ENCODE measurements around the gene RACK1. TPM values are rescaled to one million over a fixed set of nuclear protein-coding genes. Genes with fewer than 3 reads are reported as not detected.
A peak's percentile ranks its signal among the peaks of the same experiment; 100 is the strongest.
"Not testable (repeated sequence)": the region's sequence is repeated elsewhere in the genome, so short reads cannot be mapped to it uniquely, and the experiment has no call there.

The RACK1 gene
- total RNA-seq, 1 donor from 2014 or later, result 1,122 TPM

DNA sequence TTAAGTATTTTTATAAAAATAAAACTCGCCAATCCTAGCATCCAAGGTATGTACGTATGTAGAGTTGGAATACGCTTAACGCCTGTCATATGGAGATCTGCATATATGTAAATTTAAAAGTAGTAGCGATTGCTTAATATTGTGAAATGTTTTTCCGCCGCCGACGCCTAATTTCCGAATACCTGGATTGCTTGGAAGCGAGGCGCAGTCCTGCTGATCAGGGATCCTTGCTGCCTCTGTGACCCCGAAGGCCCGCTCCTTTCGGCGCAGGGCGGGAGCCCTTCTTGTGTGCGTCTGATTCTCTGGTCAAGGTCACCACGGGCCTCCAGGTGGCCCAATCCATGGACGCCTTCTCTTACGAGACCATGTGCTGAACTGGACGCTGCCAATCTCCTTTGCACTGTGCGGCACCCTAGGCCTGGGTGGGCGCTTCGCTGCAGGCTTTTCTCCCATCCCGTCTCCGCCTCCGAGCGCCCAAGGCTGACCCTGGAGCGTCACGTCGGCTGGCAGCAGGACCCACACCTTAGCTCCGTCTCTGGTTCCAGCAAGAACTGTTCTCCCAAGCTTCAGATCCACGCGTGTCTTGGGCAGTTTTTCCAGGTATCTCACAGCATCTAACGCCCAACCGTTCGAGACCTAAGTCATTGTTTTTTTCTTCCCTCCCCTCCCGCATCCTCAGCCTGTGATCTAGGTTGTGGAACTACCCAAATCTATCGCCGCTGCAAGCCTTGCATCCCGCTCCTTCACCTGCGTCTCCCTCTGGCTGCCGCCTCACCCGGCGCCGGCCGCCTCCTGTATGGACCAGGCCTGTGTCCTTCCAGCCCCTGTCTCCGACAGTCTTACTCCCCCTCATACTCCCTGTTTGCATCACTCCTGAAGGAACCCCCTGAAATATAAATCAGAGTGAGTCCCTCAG is 24.2 kb downstream of the RACK1 start:
- intact Hi-C loops (cut with DNase I), result no loop called here
- ATAC-seq, result no peak
- DNase-seq (ENCODE audit: low spot score), result no peak

DNA sequence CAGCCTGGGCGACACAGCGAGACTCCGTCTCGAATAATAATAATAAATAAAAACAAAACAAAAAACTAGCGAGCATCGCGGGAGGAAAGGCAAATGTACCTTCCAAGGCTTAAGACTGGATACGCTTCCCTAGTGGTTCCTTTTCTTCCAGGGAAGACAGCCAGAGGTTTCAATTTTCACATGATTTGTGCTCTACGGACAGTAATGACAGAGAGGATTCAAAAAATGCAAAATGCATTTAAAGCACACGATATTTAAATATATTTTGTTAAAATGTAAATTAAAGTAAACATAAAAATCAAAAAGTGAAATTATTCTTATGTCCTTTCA is 24.9 kb downstream of the RACK1 start:
- intact Hi-C loops (cut with DNase I), result no loop called here
- DNase-seq (ENCODE audit: low spot score), result no peak

DNA sequence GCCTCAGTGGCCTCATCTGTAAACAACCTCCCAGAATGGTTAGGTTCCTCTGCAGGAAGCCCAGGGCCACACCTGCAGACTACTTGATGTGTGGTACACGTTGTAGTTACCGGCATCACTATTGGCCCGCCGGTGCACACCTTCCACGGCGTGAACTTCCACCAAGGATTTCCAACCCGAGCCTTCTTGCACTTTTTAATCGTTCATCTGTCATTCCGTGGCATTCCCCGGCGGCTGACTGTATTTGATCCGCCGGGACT is 26.0 kb downstream of the RACK1 start:
- ATAC-seq (no peak), DNase-seq (ENCODE audit: low spot score) (no peak)
- intact Hi-C loops (cut with DNase I), result no loop called here

More for the DNA sequence above, 24.9 kb downstream of the RACK1 start:
- no peak for ATAC-seq

DNA sequence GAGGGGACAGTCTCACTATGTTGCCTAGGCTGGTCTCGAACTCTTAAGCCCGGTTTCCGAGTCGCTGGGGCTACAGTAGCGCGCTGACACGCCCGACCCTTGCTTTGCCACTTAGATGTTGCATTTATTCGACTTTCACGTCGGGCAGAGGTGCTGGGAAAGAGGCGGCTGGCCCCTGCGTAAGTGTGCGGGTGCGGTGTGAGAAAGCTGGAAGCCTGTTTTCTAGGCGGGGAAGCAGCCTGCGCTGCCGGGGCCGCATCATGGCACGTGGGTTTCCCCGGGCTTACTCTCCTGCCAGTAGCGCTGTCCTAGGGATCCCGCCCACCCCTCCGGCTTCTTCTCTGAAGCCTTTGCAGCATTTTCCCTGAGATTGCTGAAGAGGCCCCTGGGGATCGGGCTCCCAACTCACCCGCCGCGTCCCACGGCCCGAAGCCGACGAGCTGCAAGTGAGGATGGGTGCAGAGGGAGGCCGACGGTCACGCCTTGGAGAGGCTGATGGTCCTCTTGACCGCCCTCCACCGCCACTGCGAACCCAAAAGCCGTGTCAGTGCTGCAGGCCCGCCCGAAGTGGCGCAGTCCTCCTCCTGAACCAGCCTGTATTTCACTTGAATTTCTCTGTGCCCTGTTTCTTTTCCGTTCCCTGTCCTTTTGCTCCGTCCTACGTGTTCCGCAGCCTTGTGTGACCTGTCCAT is 26.4 kb downstream of the RACK1 start:
- ATAC-seq (peak; percentile 57), DNase-seq (ENCODE audit: low spot score) (peak; percentile 74)
- intact Hi-C loops (cut with DNase I), result no loop called here

DNA sequence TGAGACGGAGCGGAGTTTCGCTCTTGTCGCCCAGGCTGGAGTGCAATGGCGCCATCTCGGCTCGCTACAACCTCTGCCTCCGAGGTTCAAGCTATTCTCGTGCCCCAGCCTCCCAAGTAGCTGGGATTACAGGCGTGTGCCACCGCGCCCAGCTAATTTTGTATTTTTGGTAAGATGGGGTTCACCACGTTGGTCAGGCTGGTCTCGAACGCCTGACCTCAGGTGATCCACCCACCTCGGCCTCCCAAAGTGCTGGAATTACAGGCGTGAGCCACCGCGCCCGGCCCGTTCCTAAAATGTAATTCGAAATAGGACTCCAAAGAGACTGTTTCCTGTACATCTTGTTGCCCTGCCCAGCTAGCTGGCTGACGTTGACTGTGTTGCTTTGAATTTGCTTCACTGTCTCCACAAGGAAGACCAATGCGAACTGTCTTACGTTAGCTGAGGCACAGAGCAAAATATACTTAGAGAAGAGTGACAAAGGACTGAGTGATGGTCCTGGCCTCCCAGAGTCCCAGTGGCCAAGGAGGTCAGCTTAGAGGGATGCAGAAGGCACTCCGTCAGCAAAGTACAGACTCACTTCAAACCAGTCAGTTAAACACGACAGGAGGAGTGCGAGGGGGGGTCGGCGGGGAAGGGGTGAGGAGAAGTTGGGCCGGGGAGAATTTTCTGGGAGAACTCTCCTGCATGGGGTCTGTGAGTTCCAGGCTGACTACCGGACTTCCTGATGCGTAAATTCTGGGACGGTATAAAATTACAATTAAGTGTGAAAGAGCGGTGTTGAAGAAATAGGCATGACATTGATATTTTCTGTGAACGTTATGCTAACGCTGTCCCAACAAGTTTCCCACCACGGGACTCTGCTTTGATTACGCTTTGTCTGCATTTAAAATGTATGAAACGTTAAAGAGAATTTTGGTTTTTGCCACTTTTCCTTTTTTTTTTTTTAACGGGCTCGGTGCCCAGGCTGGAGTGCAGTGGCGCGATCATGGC is 27.4 kb downstream of the RACK1 start:
- ATAC-seq, result no peak
- no peak for DNase-seq (ENCODE audit: low spot score)
- intact Hi-C loops (cut with DNase I), result no loop called here

DNA sequence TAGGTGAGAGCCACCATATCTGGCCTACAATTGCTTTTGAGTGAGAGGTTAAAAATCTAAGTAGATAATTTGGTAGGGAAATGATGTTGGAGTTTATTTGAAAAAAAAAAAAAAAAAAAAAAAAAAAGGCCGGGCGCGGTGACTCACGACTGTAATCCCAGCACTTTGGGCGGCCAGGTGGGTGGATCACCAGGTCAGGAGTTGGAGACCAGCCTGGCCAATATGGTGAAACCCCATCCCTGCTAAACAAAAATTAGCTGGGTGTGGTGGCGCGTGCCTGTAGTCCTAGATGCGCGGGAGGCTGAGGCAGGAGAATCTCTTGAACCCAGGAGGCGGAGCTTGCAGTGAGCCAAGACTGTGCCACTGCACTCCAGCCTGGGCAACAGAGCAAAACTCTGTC is 29.5 kb downstream of the RACK1 start:
- DNase-seq (ENCODE audit: low spot score); ATAC-seq; intact Hi-C loops (cut with DNase I): not testable (repeated sequence)

DNA sequence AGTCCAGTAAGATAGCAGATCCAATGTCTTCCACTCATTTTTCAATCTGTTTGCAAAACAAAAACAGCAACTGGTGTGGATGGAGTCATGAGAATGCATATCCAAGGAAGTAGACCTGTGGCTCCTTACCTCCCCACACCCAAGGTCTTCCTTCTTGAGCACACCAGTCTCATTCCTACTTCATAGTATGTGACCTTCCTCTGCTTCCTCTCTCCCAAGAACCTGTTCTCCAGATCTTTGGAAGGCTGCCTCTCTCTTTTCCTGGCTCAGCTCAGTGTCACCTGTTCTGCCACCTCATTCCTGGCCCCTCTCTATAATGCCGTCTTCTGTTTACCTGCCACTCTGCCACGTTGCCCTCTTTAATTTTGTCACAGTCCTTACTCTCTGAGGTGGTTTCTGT is 30.8 kb downstream of the RACK1 start:
- ATAC-seq (no peak), DNase-seq (ENCODE audit: low spot score) (no peak)
- intact Hi-C loops (cut with DNase I), result no loop called here

DNA sequence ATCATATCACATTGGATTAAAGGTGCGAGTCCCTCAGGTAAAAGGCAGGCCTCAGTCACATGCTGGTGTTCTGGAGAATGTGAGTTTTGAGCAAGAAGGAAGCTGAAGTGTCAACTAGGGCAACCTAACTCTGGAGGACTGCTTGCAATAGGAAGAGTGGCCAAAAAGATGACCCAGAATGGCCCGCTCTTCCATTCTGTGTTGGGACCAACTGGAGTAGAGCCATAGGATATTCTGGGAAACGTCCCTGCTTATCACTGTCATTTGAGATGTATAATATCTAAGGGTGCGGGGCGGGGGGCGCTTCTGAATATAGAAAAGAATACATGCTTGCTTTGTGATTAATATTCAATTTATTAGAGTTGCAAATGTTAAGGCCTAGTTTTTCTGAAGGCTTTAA is 31.6 kb downstream of the RACK1 start:
- no peak for ATAC-seq
- no peak for DNase-seq (ENCODE audit: low spot score)

DNA sequence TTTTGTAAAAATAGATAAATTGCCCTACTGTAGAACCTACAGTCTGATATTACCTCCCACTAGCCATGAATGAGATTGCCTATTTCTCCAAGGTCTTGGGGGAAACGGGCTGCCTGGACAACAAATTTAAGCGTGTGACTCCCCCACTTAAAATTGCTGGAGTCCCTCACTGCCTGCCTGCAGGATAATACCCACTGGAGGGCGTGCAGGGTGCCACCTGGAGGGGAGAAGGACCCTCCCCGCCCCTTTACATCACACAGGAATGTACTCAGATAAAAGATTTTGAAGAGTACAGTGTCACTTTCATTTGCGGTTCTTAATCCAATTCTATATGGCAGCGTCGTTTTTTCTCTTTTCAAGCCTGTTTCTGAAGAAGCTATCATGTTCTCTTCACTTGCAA is 32.5 kb downstream of the RACK1 start:
- no peak for DNase-seq (ENCODE audit: low spot score)
- no peak for ATAC-seq
- intact Hi-C loops (cut with DNase I), result no loop called here

More for the DNA sequence above, 31.6 kb downstream of the RACK1 start:
- intact Hi-C loops (cut with DNase I), result no loop called here

DNA sequence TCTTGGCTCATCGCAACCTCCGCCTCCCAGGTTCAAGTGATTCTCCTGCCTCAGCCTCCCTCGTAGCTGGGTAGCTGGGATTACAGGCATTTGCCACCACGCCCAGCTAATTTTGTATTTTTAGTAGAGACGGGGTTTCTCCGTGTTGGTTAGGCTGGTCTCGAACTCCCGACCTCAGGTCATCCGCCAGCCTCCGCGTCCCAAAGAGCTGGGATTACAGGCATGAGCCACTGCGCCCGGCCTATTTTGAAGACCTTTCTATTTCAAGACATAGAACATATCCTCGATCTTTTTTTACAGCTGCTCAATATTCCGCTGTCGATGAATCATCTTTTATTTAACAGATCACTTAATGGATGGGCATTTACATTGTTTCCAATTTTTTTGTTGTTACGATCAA is 33.0 kb downstream of the RACK1 start:
- intact Hi-C loops (cut with DNase I); ATAC-seq; DNase-seq (ENCODE audit: low spot score): not testable (repeated sequence)

DNA sequence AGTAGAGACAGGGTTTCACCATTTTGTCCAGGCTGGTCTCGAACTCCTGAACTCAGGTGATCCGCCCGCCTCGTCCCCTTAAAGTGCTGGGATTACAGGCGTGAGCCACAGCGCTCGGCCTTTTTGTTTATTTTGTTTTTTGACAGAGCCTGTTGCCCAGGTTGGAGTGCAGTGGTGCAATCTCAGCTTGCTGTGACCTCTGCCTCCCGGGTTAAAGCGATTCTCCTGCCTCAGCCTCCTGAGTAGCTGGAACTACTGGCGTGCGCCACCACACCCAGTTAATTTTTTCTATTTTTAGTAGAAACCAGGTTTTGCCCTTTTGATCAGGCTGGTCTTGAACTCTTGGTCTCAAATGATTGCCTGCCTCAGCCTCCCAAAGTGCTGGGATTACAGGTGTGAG is 33.6 kb downstream of the RACK1 start:
- intact Hi-C loops (cut with DNase I); DNase-seq (ENCODE audit: low spot score); ATAC-seq: not testable (repeated sequence)

DNA sequence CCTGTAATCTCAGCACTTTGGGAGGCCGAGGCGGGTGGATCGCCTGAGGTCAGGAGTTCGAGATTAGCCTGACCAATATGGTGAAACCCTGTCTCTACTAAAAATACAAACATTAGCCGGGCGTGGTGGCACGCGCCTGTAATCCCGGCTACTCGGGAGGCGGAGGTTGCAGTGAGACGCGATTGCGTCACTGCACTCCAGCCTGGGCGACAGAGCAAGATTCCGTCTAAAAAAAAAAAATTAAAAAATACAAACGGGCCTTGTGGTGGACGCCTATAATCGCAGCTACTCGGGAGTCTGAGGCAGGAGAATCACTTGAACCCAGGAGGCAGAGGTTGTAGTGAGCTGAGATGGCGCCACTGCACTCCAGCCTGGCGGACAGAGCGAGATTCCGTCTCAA is 34.7 kb downstream of the RACK1 start:
- ATAC-seq; DNase-seq (ENCODE audit: low spot score); intact Hi-C loops (cut with DNase I): not testable (repeated sequence)

DNA sequence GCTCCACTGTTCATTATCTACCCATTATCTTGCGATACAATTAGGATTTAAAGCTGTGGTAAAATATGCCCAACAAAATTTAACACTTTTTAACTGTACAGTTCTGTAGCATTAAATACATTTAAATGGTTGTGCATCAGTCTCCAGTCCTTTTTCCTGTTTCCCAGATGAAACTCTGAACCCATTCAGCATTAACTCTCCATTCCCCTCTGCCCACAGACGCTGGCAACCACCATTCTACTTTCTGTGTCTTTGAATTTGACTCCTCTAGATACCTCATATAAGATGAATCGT is 35.8 kb downstream of the RACK1 start:
- ATAC-seq, result no peak
- intact Hi-C loops (cut with DNase I), result no loop called here
- no peak for DNase-seq (ENCODE audit: low spot score)

DNA sequence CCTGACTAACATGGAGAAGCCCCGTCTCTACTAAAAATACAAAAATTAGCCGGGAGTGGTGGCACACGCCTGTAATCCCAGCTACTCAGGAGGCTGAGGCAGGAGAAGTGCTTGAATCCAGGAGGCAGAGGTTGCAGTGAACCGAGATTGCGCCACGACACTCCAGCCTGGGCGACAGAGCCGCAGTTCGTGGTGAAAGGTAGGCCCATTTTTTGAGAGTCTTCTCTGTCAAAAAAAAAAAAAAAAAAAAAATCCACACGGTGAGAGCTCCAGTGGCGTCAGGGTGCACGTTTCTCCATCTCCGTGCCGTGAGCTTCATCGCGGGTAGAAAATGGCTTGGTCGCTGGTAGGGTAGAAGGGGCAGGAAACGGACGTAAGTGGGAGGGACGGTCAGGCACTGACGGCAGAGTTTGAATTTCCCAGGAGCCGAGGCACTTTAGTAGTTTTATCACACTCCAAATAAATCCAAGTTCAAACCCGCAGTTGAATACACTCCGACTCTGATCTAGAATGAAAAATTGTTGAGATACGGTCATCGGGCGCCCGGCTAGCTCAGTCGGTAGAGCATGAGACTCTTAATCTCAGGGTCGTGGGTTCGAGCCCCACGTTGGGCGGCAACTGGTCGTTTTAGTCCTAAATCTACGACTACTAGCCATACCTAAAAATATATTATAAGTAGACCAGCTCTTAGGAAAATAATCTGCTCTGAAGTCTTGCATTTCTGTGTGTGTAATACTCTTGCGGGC is 36.3 kb downstream of the RACK1 start:
- peak; percentile 87 for DNase-seq (ENCODE audit: low spot score)
- intact Hi-C loops (cut with DNase I), result no loop called here

DNA sequence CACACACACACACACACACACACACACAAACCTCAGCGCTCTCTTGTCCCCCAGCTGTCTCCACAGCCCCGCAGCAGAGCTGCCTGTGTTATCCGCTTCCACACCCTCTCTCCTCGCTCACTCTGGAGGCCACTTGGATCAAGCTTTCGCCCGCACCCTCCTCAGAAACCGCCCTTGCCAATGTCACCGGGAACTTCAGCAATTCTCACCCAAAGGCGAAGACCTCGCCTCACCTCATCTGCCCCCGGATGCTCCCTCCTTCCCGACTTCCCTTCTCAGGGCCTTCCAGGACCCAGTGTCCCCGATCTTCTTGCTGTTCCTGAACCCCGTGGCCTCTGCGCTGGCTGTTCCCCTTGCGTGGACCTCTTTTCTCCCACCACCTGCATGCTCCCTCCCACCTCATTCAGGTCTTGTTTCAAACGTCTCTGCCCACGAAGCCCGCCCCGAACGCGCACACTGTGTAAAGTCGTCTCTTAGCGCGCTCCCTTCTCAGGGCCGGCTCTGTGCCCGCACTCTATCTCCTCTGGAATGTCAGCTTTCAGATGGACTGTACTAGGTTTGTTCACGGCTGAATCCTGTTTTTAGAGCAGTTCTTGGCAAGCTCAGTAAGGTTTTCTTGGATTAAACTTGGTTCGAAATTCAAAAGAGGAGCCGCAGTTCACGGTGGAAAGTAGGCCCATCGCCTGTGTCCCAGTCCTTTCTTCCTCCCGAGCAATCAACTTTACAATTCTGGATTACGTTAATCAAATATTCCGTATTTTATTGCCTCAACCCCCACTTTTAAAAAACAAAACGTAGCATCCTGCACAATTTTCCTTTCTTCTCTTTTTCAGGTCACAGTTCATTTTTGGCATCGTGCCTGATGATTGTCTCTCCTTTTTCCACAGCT is 37.7 kb downstream of the RACK1 start:
- DNase-seq (ENCODE audit: low spot score) (no peak), ATAC-seq (no peak)
- intact Hi-C loops (cut with DNase I), result no loop called here

More for the DNA sequence above, 36.3 kb downstream of the RACK1 start:
- ATAC-seq, result peak; percentile 78

DNA sequence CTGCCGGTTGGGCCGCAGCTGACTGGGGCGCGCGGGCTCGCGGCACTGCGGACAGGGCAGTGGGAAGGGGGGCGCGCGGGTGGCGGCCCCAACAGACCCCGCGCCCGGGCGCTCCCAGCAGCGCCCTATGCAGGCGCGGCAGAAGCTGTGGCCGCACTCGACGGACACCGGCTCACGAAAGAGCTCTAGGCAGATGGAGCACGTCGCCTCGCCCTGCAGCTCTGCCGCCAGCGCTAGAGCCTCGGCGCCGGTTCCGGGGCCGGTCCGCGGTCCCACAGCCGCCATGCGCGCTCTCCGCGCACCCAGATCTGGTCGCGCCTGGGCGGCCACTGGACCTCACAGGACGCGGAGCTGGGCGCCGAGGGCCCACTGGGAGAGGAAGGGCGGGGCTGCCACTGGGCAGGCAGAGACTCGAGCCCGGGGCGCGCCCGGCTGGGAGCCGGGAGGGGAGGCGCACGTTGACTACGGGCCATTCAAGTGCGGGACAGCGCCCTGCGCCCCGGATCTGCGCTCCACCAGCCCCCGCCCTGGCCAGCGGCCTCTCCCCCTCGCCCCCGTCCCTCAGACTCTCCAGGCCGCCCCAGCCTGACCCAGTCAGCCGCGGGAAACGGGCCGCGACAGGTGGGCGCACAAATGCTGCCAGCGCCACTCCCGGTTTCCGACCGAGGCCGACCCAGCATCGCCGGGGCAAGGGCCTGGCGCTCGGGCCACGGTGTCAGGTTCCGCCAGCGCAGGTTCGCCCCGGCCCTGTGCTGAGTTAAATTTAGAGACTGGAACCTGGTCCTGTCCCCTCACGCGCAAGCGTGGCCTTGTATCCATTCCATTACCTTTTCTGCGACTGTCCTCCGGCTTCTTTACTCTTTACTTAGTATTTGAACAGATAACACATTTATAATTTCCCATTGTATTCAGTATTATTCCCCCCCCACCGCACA is 38.6 kb downstream of the RACK1 start, which contains the start of gene TRIM7:
Gene TRIM7, minus strand, starts transcription at position 371 of the 935 bp plus-strand sequence. Its CDS starts 86 bp downstream, at position 285.
- intact Hi-C loops (cut with DNase I), result no loop called here
- DNase-seq (ENCODE audit: low spot score) (no peak), ATAC-seq (no peak)

All from sciatic nerve (tissue), 2 donors.